ENCODE measurements around the gene KCNQ1OT1.

KCNQ1OT1 gene

GRCh38 chr11:2566223-2567025 lies 133.4 kb downstream of the KCNQ1OT1 start:
- no peak for DNase-seq

GRCh38 chr11:2565447-2566222 lies 134.2 kb downstream of the KCNQ1OT1 start:
- DNase-seq, result no peak

- DNase-seq, result no peak
Observed at GRCh38 chr11:2564588-2565425, 135.0 kb downstream of the KCNQ1OT1 start.

GRCh38 chr11:2564008-2564530 lies 135.7 kb downstream of the KCNQ1OT1 start:
- no peak for DNase-seq

GRCh38 chr11:2563213-2564007 lies 136.4 kb downstream of the KCNQ1OT1 start:
- no peak for DNase-seq

- DNase-seq, result no peak
Observed at GRCh38 chr11:2562890-2563212, 136.9 kb downstream of the KCNQ1OT1 start.

GRCh38 chr11:2561696-2562581 lies 137.9 kb downstream of the KCNQ1OT1 start:
- no peak for DNase-seq

- no peak for DNase-seq
Observed at GRCh38 chr11:2559527-2560311, 140.1 kb downstream of the KCNQ1OT1 start.

- DNase-seq, result no peak
Observed at GRCh38 chr11:2558861-2559526, 140.8 kb downstream of the KCNQ1OT1 start.

- DNase-seq, result no peak
Observed at GRCh38 chr11:2558397-2558796, 141.4 kb downstream of the KCNQ1OT1 start.
